HG03342 (cell line): ENCODE measurements around the gene LETM1.

ENCODE experiments used
- ATAC-seq: cut with Tn5 transposase; IDR thresholded peaks from one replicate; pipeline ENCODE4 v1.9.1; 2021; ENCODE audit warnings: mild to moderate bottlenecking, moderate library complexity; ENCODE audit not compliant: unreplicated experiment

LETM1 gene

DNA sequence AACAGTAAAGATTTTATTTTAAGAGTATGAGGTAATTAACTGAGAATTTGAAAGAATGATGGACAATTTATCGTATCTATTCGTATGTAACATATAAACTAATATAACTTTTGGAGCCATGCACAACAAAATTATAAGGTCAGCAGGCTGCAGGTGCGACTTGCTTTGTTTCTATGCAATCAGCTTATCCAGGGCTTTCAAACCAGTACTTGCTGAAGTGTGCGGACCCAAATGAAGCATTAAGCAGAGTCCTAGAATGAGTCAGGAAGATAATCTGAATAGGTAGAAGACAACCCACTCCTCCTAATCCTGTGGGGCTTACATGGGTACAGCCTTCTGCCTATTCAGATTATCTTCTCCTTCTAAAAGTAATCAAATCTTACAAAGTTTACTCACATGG, 17.3 kb upstream of the LETM1 start:
- ATAC-seq, result no peak

DNA sequence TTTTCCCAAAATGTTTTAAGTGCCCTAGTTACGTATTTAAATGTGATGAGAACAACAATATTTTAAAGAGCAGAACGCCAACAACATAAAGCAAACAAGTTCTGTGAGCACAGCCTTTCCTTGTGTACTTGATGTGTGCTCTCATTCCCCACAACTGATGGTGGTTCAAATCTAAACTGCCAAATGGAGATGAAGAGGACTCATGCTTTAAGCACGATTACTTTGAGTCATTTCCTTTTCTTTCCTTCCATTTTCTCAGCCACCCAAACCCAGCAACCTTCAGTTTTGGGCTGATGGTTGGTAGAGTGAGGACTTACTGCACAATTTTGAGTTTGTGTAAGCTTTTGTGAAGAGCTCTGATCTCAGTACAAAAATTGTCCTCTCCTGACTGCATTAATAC, 16.9 kb upstream of the LETM1 start:
- ATAC-seq, result no peak

DNA sequence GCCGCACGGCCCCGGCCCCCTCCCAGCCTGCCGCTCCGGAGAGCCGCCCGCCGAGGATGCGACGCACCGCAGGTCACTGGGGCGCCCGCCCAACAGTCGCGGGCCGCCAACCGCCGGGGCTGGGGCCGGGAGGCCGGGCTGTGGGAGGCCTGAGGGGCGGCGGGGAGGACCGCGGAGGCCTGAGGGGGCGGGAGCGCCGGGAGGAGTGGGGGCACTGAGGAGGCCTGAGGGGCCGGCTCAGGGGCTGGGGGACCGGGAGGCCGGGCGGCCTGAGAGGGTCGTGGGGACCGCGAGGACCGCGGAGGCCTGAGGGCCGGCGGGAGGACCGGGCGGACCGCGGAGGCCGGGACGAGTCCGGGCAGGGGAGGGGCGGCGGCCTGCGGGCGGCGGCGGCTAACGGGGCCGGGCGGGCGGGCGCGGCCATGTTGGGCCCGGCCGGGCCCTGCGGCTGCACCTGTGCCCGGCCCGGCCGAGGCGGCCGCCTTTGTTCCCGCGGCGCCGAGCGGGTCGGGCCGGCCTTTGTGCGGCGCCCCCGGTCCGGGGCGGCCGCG, 15.6 kb upstream of the LETM1 start:
- peak; percentile 12 for ATAC-seq

DNA sequence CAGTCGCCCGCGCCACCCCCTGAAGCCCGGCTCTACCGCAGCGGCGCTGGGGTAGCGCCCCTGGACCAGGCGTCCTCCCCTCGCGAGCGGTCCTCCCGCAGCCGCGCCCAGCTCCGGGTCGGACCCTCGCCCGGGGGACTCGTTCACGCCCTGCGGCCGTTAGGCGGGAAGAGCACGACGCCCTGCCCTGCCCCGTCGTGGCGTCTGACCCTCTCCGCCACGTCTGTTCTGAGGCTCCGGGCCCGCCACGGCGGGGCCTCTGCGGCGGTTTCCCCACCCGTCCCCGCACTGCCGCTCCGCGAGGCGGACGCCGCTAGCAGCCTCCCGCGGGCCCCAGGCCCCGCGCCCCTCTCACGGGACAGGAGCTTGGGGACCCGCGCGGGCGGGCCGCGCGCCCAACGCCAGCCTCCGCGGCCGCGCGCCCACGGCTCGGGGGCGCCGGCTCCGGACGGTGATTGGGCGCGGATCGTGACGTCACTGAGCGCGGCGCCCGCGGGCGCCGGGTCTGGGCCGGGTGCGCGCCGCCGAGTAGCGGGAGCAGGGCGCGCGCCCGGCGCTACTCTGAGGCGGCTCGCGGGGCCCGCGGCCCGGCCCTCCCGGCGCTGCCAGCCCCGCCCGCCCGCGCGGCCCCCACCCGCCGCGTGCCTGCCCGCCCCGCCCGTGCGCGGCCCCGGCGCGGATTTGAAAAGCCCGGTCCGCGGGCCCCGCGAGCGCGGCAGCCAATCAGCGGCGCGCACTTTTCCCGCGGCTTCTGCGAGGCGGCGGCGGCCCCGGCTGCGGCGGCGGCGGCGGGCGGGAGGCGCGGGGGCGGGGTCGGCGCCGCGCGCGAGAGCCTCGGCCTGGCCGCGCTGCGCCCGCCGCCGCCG, 14.9 kb upstream of the LETM1 start, which contains the start of gene NSD2:
NSD2 (plus strand) TSS at position 816 of the 866 bp plus-strand sequence. CDS start 29,262 bp downstream, outside the sequence.
- ATAC-seq, result peak; percentile 57

DNA sequence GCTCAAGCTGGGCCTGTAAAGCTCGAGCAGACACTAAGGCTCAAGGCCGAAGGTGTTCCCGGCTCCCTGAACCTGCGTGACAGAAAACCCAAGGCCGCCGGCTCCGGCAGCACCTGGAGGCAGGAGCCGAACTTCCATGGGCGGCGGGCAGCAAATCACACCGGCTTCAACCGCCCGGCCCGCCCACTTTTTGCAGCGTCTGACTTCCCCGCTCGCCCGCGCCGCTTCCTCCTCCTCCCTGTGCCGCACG, 14.3 kb upstream of the LETM1 start:
- ATAC-seq, result peak; percentile 48

DNA sequence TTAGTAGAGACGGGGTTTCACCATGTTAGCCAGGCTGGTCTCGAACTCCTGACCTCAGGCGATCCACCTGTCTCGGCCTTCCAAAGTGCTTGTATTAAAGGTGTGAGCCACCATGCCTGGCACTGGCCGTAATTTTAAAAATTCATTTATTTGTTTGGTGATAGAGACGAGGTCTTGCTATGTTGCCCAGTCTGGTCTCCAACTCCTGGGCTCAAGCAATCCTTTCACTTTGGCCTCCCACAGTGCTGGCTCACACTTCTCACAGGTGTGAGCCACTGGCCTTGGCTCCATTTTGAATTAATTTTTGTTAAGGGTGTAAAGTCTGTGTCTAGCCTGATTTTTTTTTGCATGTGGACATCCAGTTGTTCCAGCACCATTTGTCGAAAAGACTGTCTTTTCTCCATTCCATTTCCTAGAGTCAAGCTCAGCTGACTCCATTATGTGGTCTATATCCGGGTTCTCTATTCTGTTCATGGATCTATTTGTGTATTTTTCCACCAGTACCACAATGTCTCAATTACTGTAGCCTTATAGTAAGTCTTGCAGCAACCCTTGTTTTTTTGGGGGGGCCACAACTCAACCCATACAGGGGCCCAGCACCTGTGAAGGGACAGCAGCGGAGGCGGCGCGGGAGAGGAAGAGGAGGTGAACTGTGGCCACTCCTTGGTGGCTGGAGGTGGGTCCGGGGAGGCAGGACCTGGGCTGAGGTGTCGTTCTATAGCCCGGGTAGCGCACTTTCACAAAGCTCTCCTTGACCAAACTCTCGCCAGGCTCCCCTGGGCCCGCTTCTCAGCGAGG, 13.8 kb upstream of the LETM1 start:
- ATAC-seq, result peak; percentile 9

DNA sequence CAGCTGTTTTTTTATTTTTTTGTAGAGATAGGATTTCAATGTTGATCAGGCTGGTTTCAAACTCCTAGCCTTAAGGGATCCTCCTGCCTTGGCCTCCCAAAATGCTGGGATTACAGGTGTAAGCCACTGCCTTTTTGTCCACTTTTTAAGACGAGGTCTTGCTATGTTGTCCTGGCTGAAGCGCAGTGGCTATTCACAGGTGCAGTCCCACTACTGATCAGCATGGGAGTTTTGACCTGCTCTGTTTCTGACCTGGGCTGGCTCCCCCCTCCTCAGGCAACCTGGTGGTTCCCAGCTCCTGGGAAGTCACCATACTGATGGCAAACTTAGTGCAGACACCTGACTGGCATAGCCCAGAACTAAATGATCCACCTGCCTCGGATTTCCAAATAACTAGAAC, 13.0 kb upstream of the LETM1 start:
- no peak for ATAC-seq

DNA sequence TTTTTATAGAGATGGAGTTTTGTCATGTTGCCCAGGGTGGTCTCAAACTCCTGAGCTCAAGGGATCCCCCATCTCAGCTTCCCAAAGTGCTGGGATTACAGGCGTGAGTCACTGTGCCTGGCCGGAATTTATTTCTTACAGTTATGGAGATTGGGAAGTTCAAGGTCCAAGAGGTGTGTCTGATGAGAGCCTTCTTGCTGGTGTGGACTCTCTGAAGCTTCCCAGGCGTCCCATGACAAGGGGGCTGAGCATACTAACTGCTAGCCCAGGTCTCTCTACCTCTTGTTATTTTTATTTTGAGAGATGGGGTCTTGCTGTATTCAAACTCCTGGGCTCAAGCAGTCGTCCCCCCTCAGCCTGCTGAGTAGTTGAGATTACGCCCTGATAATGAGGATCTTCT, 12.3 kb upstream of the LETM1 start:
- ATAC-seq, result no peak

DNA sequence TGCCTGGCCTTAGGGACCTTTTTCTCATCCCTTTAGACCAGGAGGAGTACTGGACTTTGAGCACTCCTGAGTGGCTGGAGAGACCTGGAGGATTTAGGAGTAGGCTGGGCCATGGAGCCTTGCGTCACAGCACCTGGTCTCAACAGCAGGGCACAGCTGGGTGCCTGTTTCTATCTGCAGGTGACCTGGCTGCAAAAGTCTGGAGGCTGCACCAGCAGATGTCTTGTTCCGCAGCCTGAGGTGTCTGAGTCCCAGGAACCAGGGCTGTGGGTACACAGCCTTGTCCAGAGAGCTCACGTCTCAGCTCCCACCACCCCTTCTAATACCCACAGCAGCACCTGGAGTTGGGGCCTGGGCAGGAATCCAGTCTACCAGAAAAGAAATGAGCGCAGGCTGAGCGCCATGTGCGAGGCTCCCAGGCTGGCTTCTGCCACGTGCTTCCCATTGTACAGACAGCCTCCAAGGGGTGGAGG, 10.3 kb upstream of the LETM1 start:
- no peak for ATAC-seq

DNA sequence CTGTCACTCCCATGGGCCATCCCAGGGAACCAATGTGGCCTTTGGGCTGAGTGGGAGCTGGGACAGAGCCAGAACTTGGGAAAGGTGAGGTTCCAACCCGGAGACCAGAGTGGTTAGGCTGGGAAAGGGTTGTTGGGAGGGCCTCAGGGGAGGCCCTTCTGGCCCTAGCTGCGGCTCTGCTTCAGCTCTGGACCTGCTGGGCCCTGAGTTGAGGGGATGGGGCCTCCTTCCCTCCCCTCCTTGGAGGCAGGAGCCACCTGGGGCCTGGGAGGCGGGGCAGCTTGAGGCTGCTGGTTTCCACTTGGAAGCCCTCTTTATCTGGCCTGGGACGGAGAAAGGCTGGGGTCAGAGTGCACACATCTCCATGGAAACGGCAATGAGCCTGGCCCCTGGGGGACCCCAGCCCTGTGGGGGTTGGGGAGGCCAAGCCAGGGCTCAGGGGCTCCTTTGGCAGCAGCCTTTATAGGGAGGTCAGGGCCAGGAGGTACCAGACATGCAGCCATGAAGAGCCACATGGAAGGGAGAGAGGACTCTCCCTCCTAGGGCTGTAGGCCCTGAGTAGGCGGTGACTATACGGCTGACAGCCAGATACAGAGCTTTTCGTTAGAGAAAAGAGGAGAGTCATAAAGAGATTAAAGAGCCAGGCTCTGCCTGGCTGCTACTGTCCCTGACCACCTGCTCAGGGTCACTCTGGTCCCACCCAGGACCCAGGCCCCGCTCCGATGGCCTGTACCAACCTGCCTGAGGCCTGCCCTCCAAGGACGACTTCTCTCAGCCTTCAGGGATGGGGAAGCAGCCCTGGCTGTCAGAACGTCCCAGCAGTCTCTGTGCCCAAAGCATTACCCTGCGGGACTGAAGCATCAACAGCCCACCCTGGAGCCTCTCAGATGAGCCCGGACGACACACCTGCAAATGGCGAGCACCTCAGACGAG, 8.4 kb upstream of the LETM1 start:
- no peak for ATAC-seq

DNA sequence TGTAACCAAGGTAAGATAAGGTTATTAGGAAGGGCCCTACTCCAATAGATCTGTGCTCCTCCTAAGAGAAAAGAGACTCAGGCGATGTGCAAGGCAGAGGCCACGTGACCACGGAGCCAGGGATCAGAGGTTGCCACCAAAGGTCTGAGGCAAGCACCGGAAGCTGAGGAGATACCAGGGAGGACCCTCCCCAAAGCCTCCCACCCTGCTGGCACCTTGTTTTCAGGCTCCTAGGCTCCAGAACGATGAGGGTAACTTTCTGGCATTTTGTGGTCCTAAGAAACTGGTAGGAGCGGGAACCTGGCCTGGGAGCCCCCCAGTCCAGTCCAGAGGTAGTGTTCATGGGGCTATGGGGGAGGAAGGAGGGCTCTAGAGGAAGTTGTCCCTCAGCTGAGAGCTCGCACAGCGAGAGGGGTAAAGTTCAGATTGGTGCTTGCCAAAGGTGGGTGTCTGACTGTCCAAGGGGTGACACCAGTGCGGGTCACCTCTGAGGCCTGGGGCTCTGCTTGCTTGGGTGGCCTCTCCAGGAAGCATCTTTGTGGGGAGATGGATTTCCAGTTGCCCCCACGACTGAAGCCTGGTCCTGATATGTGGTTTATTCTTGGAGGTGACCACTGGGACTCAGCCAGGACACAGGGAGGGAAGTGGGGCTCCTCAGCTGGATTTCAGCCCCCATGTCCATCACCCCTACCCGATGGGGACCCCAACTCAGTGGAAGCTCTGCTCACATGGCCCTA, 7.5 kb upstream of the LETM1 start:
- ATAC-seq, result no peak

DNA sequence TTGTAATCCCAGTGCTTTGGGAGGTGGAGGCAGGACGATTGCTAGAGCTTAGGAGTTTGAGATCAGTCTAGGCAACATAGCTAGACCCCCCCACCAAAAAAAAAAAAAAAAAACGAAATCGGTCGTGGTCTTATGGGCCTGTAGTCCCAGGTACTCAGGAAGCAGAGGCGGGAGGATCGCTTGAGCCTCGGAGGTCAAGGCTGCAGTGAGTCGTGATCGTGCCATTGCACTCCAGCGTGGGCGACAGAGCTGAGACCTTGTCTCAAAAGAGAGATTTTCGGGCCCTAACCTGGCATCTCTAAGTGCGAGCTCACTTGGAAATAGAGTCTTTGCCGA, 7.0 kb upstream of the LETM1 start:
- no peak for ATAC-seq

DNA sequence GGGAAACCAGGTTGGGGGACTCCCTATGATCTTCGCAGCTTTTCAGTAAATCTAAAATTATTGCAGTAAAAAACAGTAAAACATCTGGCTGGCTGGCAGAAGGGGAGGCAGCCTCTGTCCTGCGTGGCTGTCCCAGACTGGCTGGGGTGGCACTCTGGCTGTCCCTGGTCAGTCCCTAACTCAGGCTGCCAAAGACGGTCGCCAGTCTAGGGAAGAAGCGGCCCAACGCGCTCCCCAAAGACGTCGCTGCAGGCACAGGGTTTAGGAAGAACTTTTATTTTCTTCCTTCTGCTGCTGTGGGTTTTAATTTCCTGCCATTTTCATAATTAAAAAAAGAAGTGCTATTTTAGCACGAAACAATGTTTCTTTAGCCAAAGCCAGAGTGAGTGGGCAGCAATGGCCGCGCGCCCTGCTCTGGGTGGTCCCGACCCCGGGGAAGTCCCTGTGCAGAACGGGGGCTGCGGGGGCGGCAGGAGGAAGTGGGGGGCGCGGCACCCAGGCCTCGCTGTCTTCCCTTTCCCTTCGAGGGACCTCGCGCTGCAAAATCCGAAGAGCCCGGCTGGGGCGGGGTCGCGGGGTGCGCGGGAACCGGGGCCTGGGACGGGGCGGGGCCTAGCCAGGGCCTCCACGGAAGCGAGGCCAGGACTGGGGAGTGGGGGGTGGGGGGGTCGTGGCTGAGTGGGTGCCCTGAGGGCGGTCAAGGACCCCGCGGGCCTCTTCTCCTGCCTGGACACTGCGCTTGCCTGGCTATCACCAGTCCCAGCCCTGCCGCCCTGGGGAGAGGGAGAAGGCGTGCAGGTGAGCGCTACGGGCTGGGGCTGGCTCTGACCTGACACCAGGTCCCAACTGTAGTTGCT, 6.3 kb upstream of the LETM1 start:
- no peak for ATAC-seq

DNA sequence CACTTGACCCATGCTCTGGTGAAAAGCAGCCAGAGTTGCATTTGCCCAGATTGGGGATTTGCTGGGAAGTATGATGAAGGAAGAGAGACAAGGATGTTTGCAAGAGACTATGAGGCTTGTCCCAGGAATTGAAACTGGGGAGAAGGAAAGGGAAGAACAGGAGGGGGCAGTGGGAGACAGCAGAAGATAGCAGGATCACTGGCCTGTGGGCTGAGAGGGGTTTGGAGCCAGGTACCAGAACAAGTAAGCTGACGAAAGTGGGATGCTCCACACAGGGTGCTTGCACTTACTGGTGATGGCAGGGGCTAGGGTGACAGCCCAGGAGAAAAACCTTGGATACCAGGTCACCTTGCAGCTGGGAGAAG, 3.4 kb upstream of the LETM1 start:
- no peak for ATAC-seq

DNA sequence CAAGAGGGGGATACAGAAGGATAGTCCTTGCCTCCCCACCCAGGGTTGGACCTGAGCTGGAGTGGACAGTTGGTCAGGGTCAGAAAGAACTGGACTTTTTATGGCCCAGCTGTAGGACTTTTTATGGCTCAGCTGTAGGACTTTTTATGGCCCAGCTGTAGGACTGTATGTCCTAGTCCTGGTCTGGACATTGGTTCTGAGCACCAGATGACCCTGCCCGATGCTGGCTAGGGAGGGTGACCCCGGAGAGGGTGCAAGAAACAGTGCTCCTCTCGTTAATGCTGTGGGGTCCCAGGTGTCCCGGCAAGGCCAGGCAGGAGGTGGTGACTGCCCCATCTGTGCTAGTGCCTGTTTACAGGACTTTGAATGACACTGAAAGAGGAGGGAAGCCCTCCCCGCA, 2.0 kb upstream of the LETM1 start:
- ATAC-seq, result no peak

DNA sequence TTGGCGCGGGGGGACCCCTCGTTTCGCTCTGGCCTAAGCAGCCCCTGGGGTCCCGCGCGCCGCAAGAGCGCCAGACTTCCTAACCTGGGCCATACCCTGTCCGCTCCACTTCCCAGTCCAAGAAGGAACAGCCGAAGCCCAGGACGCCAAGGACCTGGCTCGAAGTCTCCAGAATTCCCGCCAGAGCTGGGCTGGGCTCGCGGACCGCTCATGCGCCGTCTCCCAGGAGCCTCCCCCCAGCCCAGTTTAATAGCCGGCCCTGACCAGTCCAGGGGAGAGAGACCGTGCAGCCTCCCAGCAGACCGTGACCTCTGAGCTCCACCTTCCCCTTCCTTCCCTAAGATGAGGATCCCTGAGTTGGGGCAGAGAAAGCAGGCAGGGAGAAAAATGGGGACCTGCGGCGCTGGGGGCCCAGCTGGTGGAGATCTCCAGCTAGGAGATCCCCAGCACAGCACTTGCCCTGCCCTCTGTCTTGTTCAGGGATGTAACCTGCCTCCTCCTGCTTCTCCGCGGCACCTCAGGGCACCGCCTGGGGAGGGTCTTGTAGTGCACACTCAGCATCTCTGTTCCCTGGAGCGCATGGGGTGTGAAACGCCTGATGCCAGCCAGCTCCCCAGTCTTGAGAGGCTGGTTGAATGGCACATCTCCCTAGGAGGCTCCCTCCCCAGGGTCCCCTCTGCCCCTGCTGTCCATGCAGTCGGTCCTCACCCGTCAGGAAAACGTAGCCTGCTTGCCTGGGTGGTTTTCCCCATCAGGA, 1.2 kb upstream of the LETM1 start:
- ATAC-seq, result no peak

DNA sequence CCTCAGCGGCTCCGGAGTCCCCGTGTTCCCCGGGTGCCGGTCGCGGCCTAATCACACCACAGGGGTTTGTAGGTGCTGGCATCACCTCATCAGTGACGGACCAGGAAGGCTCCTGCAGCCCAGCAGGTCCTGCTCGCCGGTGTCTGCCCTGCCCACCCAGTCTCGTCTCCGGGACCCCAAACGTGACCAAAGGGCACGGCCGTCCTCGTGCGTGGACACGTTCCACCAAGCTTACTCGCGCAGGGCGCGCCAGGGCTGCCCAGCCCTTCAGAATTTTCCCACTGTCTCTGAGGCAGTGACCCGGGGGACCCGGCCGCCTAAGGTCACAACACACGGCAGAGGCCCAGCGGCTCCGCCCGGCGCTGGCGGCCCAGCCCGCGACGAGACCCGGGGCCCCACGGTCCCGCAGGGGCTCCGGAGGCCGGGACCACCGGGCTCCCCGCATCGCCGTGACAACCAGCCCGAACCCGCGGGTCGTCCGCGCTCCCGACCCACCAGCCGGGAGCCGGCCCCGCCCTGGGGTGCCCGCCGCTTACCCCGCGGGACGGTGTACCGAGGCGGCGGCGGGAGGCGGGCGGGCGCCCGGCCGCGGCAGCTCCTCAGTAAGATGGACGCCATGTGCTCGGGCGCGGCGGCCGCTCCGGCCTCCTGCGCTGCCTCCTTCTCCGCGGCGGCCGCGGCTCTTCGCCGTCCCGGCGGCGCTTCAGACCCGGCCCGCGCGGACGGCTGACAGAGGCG, 454 bp downstream of the LETM1 start:
- peak; percentile 19 for ATAC-seq

DNA sequence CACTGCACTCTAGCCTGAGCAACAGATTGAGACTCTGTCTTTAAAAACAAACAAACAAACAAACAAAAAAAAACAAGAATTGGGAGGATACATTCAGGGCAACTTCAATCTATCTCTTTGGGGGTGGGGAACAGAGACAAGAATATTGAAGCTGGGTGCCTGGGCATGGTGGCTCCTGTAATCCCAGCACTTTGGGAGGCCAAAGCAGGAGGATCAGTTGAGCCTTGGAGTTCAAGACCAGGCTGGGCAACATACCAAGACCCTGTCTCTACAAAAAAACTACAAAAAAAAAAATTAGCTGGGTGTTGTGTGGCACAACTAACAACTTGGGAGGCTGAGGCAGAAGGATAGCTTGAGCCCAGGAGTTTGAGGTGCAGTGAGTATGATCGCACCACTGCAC, 1.2 kb downstream of the LETM1 start:
- no peak for ATAC-seq
